GM12875 (cell line): ENCODE measurements around the gene TRIP6.

Experiments
- H3K4me3 ChIP-seq: one replicate; pipeline ENCODE4 v1.5.1; 2011; ENCODE audit warnings: low read depth, low read length, control low read depth
- CTCF ChIP-seq: IDR thresholded peaks from 2 replicates; pipeline ENCODE4 v1.5.1; 2011; ENCODE audit warnings: low read depth, mild to moderate bottlenecking, control low read depth, inconsistent platforms, low read length, moderate library complexity, borderline replicate concordance; ENCODE audit not compliant: insufficient read depth

Gene TRIP6

GRCh38 chr7:100856871-100857282 lies 10.3 kb upstream of the TRIP6 start:
- H3K4me3 ChIP-seq, result no peak overlapping the region
- TF ChIP-seq CTCF, result no peak

GRCh38 chr7:100859856-100860255 lies 7.3 kb upstream of the TRIP6 start:
- H3K4me3 ChIP-seq, result no peak overlapping the region
- no peak for TF ChIP-seq CTCF

- H3K4me3 ChIP-seq, result no peak overlapping the region
- no peak for TF ChIP-seq CTCF
Observed at GRCh38 chr7:100860702-100861615, 6.2 kb upstream of the TRIP6 start.

- TF ChIP-seq CTCF, result no peak
Observed at GRCh38 chr7:100861616-100861985, 5.6 kb upstream of the TRIP6 start.

GRCh38 chr7:100863406-100863950 lies 3.7 kb upstream of the TRIP6 start:
- TF ChIP-seq CTCF, result no peak
- H3K4me3 ChIP-seq, result no peak overlapping the region

More at GRCh38 chr7:100861616-100861985, 5.6 kb upstream of the TRIP6 start:
- no peak overlapping the region for H3K4me3 ChIP-seq

GRCh38 chr7:100864263-100864845 lies 2.8 kb upstream of the TRIP6 start:
- no peak for TF ChIP-seq CTCF
- H3K4me3 ChIP-seq, result no peak overlapping the region
